GM18520 (cell line): ENCODE results near the gene CBFA2T2.
"Not testable (repeated sequence)": the region's sequence is repeated elsewhere in the genome, so short reads cannot be mapped to it uniquely, and the experiment has no call there.

Experiments
- ATAC-seq: cut with Tn5 transposase; IDR thresholded peaks from one replicate; pipeline ENCODE4 v1.9.1; 2021; ENCODE audit not compliant: unreplicated experiment

CBFA2T2 gene

GRCh38 chr20:33612001-33612400 is 122.1 kb downstream of the CBFA2T2 start:
- no peak for ATAC-seq

- no peak for ATAC-seq
Measured at GRCh38 chr20:33621717-33622400, 132.0 kb downstream of the CBFA2T2 start.

GRCh38 chr20:33622705-33623365 is 132.9 kb downstream of the CBFA2T2 start:
- no peak for ATAC-seq

- no peak for ATAC-seq
Measured at GRCh38 chr20:33624399-33624798, 134.5 kb downstream of the CBFA2T2 start.

DNA sequence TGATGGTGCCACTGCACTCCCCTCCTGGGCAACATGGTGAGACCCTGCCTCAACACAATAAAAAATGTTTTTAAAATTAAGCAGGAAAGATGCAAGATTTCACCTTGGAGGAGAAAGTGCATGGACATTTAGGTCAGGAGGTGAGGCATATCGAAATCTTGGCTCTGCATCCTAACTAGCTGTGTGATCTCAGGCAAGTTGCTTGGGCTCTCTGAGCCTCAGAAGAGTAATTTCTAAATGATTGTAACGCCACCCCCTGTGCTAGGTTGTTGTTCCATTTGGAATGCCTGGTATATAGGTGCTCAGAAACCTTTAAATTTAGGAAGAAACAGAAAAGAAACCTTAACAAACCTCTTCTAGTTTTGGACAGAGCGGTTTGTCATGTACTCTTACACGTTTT is 136.3 kb downstream of the CBFA2T2 start:
- no peak for ATAC-seq

GRCh38 chr20:33627577-33628216 is 137.8 kb downstream of the CBFA2T2 start:
- ATAC-seq, result no peak

- no peak for ATAC-seq
Measured at GRCh38 chr20:33629533-33629932, 139.6 kb downstream of the CBFA2T2 start.

GRCh38 chr20:33629979-33630378 is 140.1 kb downstream of the CBFA2T2 start:
- no peak for ATAC-seq

DNA sequence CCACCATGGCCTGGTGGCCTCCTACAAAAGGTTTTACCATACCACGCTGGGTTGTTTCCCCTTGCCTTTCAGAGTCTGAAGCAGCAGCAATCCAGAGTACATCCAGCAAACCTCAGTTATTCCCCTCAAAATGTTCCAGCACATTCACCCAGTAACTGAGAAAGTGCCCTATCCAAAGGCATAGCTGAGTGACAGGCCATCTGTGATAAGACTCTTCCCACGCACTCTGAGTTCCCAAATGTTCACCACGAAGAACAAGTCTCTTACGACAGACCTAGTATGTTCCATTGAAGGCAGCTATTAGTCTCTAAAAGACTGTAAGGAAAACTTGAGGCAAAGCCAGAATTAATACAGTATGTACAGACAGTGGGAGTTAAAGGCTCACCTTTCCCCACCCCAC is 140.6 kb downstream of the CBFA2T2 start:
- no peak for ATAC-seq

DNA sequence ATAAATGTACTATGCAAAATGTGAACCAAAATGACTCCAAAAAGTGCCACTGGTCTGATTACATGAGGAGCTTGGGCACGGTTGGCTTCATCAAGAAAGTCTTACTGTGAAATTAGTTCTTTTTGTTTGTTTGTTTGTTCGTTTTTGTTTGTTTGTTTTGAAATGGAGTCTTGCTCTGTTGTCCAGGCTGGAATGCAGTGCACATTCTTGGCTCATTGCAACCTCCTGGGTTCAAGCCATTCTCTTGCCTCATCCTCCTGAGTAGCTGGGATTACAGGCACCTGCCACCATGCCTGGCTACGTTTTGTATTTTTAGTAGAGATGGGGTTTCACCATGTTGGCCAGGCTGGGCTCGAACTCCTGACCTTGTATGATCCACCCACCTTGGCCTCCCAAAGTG is 142.0 kb downstream of the CBFA2T2 start:
- not testable (repeated sequence) for ATAC-seq

GRCh38 chr20:33635341-33635740 is 145.4 kb downstream of the CBFA2T2 start:
- ATAC-seq, result no peak

DNA sequence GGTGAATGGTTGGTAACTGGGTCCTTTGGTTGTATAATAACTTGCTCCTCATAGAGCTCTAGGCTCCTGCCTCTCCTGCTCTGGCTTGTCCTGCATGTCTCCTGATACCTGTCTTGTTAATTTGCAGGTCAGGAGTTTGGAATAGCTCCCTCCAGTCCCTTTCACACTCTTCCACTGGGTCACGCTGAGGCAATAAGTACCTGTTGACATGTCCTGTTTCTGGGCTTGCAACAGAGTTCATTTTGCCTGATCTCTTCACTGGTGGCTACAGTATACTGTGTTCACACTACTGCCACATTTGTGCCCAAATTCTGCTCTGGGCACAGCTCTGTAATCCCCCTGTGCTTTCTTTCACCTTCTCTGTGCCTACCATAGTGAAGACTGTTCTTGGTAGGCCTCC is 146.9 kb downstream of the CBFA2T2 start:
- ATAC-seq, result no peak

DNA sequence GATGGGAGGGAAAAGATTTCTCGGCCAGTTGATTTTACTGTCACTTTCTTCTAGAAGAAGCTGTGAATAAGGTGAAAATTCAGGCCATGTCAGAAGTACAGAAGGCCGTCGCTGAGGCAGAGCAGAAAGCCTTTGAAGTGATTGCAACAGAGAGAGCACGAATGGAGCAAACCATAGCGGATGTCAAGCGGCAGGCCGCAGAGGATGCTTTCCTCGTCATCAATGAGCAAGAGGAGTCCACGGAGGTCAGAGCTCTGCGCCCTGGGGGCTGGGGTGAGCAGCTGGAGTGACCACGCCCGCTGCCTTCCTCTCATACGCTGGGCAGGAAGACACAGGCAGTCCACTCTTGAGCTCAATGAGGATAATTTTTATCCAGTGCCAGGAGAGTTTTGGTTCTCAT is 150.4 kb downstream of the CBFA2T2 start:
- ATAC-seq, result no peak

- ATAC-seq, result no peak
Measured at GRCh38 chr20:33644313-33645071, 154.6 kb downstream of the CBFA2T2 start.

GRCh38 chr20:33645072-33645358 is 155.1 kb downstream of the CBFA2T2 start:
- ATAC-seq, result no peak

DNA sequence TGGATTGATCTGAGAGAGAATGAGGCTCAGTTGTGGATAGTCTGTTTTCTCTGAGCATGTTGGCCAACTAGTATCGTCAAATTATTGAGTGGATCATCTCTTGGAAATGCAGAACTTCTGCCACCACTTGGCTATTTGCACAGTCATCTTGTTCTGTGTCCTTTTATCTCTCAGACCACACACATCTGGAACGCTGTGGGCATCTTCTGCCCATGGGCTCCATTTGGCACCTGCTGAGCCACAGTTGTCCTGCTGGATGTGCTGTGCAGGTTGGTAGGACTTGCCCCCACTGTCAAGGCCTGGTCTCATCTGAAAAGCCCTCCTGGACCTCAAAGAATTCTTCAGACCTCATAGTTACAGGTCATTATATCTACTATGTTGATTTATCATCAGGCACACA is 155.5 kb downstream of the CBFA2T2 start:
- ATAC-seq, result no peak

- no peak for ATAC-seq
Measured at GRCh38 chr20:33646191-33646590, 156.3 kb downstream of the CBFA2T2 start.

DNA sequence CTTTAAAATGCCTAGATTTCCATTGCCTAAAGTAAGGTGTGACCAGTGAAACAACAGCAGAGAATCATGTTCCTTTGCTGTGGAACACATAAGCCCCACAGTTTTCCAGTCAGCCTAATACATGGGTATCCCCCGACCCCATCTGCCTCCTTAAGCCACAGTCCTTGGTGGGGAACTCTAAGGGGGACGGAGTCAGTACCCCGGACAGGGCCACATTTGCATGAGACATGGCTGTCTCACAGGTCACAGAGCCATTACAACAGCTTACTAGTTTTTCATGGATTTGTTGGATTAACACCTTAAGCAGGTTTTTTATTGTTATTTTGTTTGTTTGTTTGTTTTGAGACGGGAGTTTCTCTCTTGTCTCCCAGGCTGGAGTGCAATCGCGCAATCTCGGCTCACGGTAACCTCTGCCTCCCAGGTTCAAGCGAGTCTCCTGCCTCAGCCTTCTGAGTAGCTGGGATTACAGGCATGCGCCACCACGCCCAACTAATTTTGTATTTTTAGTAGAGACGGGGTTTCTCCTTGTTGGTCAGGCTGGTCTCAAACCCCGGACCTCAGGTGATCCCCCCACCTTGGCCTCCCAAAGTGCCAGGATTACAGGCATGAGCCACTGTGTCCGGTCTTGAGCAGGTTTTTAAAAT is 157.2 kb downstream of the CBFA2T2 start:
- not testable (repeated sequence) for ATAC-seq

- no peak for ATAC-seq
Measured at GRCh38 chr20:33647603-33648395, 157.9 kb downstream of the CBFA2T2 start.

- ATAC-seq, result no peak
Measured at GRCh38 chr20:33648396-33649004, 158.6 kb downstream of the CBFA2T2 start.
